Measurements from ENCODE around the gene B3GAT3.

Gene B3GAT3

GRCh38 chr11:62575837-62576236 is 45.9 kb downstream of the B3GAT3 start (continued):
- TF ChIP-seq ZNF398 (tag by site-specific recombination; IDR thresholded peaks at IDR 0.05) = no peak

GRCh38 chr11:62575156-62575555 is 46.6 kb downstream of the B3GAT3 start:
- TF ChIP-seq ZBTB21 (tag by site-specific recombination; IDR thresholded peaks at IDR 0.05) (no peak), HIC1 (tag by site-specific recombination; IDR thresholded peaks at IDR 0.05) (peak; percentile 66)
- Histone ChIP-seq H3K9me3 (ENCODE audit: control insufficient read depth, insufficient read depth, low read depth, low read length) (no peaks in the 10 kb centered on the region), H3K27ac (ENCODE audit: extremely low read depth, low read depth, low read length) (no peak overlapping the region), H3K4me3 (ENCODE audit: low read depth, low read length) (peak overlapping the region; percentile 59), H3K36me3 (ENCODE audit: control insufficient read depth in 2 of 2, insufficient read depth in 1 of 2, low read length in 2 of 2) (peaks cover 12 to 88% of the 10 kb centered on the region in 2 experiments; a peak in 2 of 3 replicates), H3K4me1 (ENCODE audit: control insufficient read depth, insufficient read depth, low read length) (no peaks in the 10 kb centered on the region)
- POLR2A ChIA-PET = interaction anchor here (0.7 to 2.2 kb wide), 6 partner anchors 9 to 90 kb away, joined by 4 to 113 read pairs (median 10); partner anchors contain the start of genes C11orf98, CSKMT and TUT1
- CTCF ChIA-PET = interaction anchor here (0.6 to 1.5 kb wide), 3 partner anchors 18 to 150 kb away, joined by 3 to 4 read pairs (median 4); no protein-coding TSS in a partner anchor

GRCh38 chr11:62574363-62575071 is 47.3 kb downstream of the B3GAT3 start:
- peak overlapping the region; percentile 59; the same call in 1 of the 2 replicates for H3K27ac ChIP-seq (ENCODE audit: extremely low read depth, low read depth, low read length)
- peaks cover 14 to 89% of the 10 kb centered on the region in 2 experiments; a peak in 2 of 3 replicates for H3K36me3 ChIP-seq (ENCODE audit: control insufficient read depth in 2 of 2, insufficient read depth in 1 of 2, low read length in 2 of 2)
- no peaks in the 10 kb centered on the region for H3K4me1 ChIP-seq (ENCODE audit: control insufficient read depth, insufficient read depth, low read length)
- TF ChIP-seq ZBTB48 (tag by site-specific recombination; IDR thresholded peaks at IDR 0.05) = peak; percentile 68
- TF ChIP-seq ZNF501 (tag by site-specific recombination; IDR thresholded peaks at IDR 0.05) = 0 out of 2 replicates have a peak, but pooled peaks have one; percentile 23
- no peak for TF ChIP-seq ZNF146 (tag by site-specific recombination; IDR thresholded peaks at IDR 0.05)
- TF ChIP-seq ZFHX2 (tag by site-specific recombination; conservative IDR thresholded peaks at IDR 0.05) = peak; percentile 81
- peak; percentile 94 for TF ChIP-seq ZNF341 (tag by site-specific recombination; IDR thresholded peaks at IDR 0.05; ENCODE audit: low read depth)
- TF ChIP-seq ZNF473 (tag by site-specific recombination; IDR thresholded peaks at IDR 0.05) = no peak
- TF ChIP-seq ZNF513 (tag by site-specific recombination; IDR thresholded peaks at IDR 0.05) = no peak
- TF ChIP-seq ZXDB (tag by site-specific recombination; IDR thresholded peaks at IDR 0.05) = peak; percentile 20; the same call in 1 of the 2 replicates
- peak; percentile 23; the same call in 1 of the 2 replicates for TF ChIP-seq HIC1 (tag by site-specific recombination; IDR thresholded peaks at IDR 0.05)
- TF ChIP-seq ZNF600 (tag by site-specific recombination; IDR thresholded peaks at IDR 0.05) = peak; percentile 39; the same call in 1 of the 2 replicates
- TF ChIP-seq ZBTB20 (tag by site-specific recombination; IDR thresholded peaks at IDR 0.05) = peak; percentile 87
- TF ChIP-seq KLF10 (tag by site-specific recombination; IDR thresholded peaks at IDR 0.05) = no peak
- peak; percentile 24; the same call in 1 of the 2 replicates for TF ChIP-seq ZNF335 (tag by site-specific recombination; conservative IDR thresholded peaks at IDR 0.05)
- TF ChIP-seq ZNF416 (tag by site-specific recombination; IDR thresholded peaks at IDR 0.05) = no peak
- TF ChIP-seq ZNF621 (tag by site-specific recombination; IDR thresholded peaks at IDR 0.05) = no peak
- TF ChIP-seq ZNF394 (tag by site-specific recombination; IDR thresholded peaks at IDR 0.05; ENCODE audit: borderline replicate concordance) = peak; percentile 80; the same call in 1 of the 2 replicates
- no peak for TF ChIP-seq ZNF157 (tag by site-specific recombination; IDR thresholded peaks at IDR 0.05)
- TF ChIP-seq EGR2 (tag by site-specific recombination; IDR thresholded peaks at IDR 0.05; ENCODE audit: low read depth) = peak; percentile 79
- TF ChIP-seq ZBTB21 (tag by site-specific recombination; IDR thresholded peaks at IDR 0.05) = no peak
- 0 out of 2 replicates have a peak, but pooled peaks have one; percentile 4 for TF ChIP-seq PATZ1 (tag by site-specific recombination; IDR thresholded peaks at IDR 0.05)

More at GRCh38 chr11:62574363-62575071, 47.3 kb downstream of the B3GAT3 start:
- no peaks in the 10 kb centered on the region for H3K9me3 ChIP-seq (ENCODE audit: control insufficient read depth, insufficient read depth, low read depth, low read length)
- peak overlapping the region; percentile 59 for H3K4me3 ChIP-seq (ENCODE audit: low read depth, low read length)
- ChIA-PET CTCF (interaction anchor here (0.6 to 1.5 kb wide), 9 partner anchors 13 to 156 kb away, joined by 3 to 13 read pairs (median 4); no protein-coding TSS in a partner anchor), POLR2A (interaction anchor here (0.5 to 2.2 kb wide), 63 partner anchors 8 to 1611 kb away, joined by 3 to 113 read pairs (median 5); partner anchors contain the start of genes AHNAK, B3GAT3, C11orf98 and CSKMT)
